Ramos (cell line): ENCODE data around the gene TRIM4.

ENCODE experiments used
- in situ Hi-C: fragments of 300-500 bp; cut with MboI; formaldehyde crosslinking; loops from one replicate; pipeline ENCODE4 v1.14.3; 2022; ENCODE audit warnings: low sequenced_read_pairs; ENCODE audit not compliant: unreplicated experiment

The TRIM4 gene

DNA sequence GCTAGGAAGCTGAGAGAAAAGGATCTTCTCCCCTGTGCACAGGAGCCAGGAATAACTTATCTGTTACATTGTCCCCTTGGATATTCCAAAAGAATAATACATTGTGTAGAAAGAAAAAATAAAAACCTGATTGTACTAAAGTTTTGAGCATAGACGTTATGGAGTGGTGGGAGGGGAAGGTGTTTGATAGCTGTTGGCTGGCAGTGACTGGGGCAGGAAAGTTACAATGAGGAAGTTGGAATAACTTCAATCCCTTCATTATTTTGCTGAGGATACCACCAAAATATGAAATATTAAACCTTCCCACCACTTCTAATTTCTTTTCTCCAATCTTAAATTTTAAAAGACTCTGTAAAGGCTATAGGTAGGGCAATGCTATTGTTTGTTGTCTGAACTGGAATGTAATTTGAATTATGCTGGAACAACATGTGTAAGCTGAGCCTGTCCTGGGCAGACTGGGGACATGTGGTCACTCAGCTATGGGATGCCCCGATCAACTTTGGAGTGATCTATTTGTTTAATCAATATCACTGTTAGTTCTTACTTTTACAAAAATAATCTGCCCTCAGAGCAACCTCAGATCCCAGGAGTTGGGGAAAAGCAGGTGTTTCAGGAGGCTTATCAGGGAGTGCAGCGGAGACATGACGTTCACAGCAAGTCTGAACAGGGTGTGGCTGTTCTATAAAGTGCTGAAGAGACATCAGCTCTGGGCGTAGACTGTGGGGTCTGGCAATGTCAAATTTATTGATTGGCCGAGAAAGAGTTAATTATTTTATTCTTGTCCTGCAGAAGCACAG, 70.7 kb downstream of the TRIM4 start:
- in situ Hi-C loops, result no loop called here

DNA sequence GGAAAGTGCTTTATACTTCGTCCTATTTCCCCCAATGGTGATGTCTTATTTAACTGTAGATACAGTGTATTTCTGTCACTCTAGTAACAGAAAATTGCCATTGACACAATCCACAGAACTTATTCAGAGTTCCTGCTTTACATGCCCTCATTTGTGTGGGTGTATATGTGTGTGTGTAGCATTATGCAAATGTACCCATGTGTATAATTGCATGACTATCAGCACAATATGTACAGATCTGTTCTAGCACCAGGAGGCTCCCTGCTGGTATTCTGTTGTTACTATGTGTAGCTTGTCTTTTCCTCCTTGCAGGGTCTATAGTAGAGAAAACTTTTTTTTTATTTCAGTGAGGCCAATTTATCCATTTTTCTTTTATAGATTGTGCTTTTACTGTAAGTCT, 75.0 kb downstream of the TRIM4 start:
- in situ Hi-C loops, result no loop called here

DNA sequence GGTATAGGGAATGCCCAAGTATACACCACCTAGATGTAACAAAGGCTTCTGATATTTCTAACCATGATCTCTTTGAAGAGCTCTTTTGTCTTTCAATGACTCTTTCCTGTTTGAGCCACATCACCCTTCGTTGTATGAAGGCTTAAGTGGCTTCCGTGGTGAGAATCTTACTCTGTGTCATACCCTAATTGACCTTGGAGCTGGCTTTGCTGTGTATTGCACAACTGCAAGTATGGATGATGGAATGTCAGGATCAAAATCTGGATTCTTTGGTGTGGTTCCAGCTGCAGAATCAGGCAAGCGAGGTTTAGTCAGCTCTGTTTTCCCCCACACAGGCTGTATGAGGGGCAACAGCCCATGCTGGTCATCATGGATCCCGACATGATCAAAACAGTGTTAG, 75.5 kb downstream of the TRIM4 start:
- in situ Hi-C loops, result no loop called here

- in situ Hi-C loops, result no loop called here
Observed at GRCh38 chr7:99842926-99843325, 76.4 kb downstream of the TRIM4 start.
